ENCODE measurements around the gene PPFIA1.

DNA sequence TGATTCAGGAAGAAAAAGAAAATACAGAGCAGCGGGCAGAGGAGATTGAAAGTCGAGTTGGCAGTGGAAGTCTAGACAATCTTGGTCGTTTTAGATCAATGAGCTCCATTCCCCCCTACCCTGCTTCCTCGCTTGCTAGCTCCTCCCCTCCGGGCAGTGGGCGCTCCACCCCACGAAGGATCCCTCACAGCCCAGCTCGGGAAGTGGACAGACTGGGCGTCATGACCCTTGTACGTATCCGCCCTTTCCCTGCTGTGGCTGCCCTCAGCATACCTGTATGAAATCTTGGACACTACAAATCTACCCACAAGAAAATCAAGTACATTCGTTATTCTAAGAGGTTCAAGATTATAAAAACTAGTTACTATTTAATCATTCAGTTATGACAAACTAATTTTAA is 77.7 kb downstream of the PPFIA1 start:
- TF ChIP-seq, protein P1, sequence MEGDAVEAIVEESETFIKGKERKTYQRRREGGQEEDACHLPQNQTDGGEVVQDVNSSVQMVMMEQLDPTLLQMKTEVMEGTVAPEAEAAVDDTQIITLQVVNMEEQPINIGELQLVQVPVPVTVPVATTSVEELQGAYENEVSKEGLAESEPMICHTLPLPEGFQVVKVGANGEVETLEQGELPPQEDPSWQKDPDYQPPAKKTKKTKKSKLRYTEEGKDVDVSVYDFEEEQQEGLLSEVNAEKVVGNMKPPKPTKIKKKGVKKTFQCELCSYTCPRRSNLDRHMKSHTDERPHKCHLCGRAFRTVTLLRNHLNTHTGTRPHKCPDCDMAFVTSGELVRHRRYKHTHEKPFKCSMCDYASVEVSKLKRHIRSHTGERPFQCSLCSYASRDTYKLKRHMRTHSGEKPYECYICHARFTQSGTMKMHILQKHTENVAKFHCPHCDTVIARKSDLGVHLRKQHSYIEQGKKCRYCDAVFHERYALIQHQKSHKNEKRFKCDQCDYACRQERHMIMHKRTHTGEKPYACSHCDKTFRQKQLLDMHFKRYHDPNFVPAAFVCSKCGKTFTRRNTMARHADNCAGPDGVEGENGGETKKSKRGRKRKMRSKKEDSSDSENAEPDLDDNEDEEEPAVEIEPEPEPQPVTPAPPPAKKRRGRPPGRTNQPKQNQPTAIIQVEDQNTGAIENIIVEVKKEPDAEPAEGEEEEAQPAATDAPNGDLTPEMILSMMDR (IDR thresholded peaks at IDR 0.05) = no peak
- TF ChIP-seq MXD4 (CRISPR knock-in tag; IDR thresholded peaks at IDR 0.05; ENCODE audit: borderline replicate concordance) (no peak), SP1 (CRISPR knock-in tag; conservative IDR thresholded peaks at IDR 0.05) (no peak)

Measured in WTC11 (cell line).